ENCODE measurements around the gene ZNF644.
"Not testable (repeated sequence)": the region's sequence is repeated elsewhere in the genome, so short reads cannot be mapped to it uniquely, and the experiment has no call there.

The ZNF644 gene

DNA sequence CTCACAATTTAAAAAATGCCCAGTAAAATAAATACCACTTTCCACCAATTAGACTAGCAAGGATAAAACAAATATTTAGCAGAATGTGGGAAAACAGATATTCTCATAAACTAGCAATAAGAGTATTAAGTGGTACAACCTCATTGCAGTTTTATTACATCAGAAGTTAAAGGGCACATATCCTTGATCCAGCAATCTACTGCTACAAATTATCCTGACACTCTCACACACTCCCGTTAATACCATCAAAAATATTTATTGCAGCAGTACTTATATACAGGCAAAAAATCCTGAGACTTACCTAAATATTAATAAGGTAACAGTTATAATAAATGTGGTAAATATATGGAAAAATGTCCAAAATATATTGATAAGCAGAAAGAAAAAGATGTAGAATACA, 44.3 kb downstream of the ZNF644 start:
- DNase-seq, result no peak

DNA sequence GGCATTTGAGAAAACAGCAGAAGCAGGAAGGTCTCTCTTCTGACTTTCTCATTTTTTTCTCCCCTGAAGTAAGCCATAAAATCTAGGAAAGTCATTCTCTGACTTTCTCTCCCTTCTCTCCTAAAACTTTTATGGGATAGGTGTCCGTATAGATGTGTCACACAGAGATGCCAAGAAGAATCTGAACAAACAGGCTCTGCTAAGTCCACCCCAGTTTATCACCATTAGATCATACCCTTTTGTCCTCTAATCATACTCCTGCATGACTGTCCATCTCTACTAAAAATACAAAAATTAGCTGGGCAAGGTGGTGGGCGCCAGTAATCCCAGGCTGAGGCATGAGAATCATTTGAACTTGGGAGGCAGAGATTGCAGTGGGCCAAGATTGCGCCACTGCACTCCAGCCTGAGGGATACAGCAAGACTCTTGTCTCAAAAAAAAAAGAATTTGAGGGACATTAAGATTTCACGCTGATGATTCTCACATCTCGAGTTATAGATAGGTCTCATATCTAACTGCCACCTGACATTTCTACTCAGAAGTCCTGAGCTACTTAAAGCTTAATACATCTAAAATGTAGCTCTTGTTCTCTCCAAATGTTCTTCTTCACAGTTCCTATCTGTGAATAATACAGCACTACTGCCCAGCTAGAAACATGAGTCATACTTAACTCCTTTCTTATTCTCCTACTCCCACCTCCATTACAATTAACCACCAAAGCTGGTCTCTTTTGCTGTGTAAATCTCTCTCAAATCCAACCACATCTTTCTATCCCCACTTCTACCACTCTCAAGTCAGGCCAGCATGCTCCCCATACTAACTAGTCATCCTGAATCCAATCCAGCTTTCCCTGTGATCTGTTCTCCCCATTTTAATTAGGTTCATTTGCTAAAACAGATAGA, 47.7 kb downstream of the ZNF644 start:
- no peak for DNase-seq

DNA sequence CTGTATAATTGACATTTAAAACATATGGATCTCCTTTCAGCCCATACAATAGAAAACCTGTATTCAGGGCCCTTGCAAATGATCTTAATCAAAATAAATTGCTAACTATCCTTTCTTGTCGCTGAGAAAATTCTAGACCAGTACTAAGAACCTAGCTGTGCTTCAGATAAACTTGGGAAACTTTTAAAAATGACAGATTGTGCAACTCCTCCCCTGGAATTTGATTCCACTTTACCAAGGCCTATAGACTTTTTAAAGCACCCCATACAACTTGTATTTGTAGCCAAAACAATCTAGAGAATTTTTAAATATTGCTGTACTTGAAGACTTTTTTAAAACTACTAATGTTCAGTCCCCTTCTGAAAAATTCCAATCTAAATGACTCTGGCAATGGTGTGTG, 51.6 kb downstream of the ZNF644 start:
- DNase-seq, result no peak

DNA sequence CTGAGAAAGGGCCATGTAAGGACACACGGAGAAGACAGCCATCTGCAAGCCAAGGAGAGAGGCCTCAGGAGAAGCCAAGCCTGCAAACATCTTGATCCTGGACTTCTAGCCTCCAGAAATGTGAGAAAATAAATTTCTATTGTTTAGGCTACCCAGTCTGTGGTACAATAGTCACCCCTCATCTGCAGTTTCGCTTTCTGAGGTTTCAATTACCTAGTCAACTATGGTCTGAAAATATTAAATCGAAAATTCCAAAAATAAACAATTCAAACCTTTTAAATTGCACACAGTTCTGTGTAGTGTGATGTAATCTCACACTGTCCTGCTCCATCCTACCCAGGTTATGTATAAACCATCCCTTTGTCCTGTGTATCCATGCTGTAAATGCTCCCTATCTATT, 52.6 kb downstream of the ZNF644 start:
- no peak for DNase-seq

DNA sequence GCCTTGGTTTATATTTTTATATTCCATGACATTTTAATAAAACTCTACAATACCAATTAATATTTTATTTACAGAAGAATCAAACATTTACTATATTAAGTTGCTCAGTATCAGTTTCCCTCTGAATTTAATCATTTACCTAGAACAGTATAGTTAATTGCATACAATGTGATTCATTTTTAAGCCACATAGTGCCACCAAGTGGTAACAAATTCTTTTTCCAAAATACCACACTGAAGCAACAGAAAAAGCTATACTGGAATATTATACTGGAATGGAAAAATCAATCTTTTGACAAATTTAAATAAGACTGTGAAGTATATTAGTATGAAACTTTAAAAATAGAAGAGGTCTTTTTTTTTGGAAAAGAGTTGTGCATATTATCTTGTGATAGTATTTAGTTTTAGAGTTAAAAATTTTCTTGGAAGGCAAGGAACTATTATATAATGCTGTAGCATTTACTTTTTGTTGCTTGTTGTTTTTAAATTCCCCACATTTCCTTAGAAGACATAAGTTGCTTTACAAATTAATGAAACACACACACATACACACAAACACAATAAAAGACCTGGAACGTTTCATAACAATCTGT, 57.3 kb downstream of the ZNF644 start:
- DNase-seq, result no peak

DNA sequence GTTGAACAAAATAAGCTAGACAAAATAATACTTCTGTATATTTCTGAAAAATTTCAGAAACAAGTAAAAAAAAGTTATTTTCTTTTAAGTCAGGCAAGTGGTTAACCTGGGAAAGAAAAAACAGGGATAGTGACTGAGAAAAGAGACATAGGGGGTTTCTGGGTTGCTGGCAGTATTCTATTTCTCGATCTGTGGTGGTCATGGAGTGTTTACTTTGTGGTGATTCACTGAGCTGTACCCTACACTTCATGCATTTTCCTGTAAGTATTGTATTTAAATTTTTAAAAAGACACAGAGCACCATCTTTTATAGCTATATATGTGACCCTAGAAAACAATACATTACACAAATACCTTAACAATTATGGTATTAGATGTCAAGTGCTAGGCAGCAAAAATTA, 58.2 kb downstream of the ZNF644 start:
- no peak for DNase-seq

DNA sequence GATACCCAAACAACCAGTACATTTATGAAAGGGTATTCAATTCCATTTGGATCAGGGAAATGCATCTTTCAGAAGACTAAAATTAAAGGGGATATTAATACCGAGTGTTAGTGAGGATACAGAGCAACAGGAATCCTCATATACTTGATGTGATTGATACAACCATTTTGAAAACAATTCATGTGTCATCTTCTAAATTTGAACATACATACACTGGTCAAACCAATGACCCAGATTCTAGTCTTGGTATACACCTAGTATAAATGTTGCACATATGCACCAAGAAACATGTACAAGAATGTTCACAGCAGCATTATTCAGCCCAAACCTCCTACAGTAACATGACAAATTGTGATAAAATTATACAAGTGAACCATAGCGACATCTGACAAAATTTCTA, 58.6 kb downstream of the ZNF644 start:
- DNase-seq, result no peak

DNA sequence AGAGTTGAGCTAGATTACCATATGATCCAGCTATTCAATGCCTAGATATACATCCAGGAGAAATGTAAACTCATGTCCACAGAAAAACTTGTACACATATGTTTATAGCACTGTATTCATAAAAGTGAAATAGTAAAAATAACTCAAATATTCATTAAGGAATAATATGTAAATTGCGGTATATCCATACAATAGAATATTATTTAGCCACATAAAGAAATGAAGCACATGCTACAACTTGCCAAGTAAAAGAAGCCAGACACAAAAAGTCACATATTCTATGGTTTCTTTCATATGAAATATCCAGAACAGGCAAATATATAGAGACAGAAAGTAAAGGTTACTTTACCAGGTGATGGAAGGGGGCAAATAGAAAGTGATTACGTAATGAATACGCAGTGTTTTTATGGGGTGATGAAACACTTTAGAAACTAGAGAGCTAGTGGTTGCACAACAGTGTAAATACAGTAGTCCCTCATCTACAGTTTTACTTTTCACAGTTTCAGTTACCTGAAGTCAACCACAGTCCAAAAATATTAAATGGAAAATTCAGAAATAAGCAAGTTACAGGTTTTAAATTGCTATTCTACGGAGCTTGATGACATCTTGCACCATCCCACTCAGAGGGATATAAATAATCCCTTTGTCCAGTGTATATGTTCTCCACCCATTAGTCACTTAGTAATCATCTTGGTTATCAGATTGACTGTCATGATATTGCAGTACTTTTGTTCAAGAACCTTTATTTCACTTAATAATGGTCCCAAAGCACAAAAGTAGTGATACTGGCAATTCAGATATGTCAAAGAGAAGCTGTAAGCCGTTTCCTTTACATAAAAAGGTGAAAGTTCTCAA, 62.3 kb downstream of the ZNF644 start:
- no peak for DNase-seq

DNA sequence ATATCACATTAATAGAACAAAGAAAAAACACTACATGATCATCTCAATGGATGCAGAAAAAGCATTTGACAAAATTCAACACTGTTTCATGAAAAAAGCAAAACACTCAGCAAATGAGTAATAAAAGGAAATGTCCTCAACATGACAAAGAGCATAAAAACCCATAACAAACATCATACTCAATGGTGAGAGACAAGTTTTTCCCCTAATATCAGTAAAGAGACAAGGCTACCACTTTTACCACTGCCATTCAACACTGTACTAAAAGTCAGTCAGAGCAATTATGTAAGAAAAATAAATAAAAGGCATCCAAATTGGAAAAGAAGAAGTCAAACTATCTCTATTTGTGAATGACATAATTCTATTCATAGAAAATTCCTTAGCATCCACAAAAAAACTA, 64.3 kb downstream of the ZNF644 start:
- DNase-seq, result no peak

DNA sequence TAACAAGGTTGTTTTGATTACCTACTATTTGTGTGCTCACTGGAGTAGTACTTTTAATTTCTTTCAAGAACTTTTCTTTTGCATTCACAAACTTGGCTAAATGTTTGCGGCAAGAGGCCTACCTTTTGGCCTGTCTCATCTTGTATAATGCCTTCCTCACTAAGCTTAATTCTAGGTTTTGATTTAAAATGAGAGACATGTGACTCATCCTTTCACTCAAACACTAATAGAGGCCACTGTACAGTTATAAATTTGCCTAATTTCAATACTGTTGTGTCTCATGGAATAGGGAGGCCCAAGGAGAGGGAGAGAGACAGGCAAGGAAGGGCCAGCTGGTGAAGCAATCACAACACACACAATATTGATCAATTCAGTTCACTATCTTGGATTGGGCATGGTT, 66.1 kb downstream of the ZNF644 start:
- DNase-seq, result no peak

DNA sequence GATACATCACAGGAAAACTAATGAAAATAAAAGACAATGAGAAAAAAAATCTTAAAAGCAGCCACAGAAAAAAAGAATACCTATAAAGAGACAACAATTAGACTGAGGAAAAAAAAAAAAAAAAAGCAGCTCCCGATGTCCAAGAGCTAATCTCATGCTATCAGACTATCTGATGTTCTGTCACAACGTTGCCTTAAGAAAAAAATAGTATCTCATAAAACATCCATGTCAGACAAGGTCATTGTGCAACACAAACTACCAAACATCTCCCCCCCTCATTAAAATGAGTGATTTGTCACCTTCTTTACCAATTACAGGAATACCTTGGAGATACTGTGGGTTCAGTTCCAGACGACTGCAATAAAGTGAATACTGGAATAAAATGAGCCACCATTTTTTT, 68.9 kb downstream of the ZNF644 start:
- no peak for DNase-seq

DNA sequence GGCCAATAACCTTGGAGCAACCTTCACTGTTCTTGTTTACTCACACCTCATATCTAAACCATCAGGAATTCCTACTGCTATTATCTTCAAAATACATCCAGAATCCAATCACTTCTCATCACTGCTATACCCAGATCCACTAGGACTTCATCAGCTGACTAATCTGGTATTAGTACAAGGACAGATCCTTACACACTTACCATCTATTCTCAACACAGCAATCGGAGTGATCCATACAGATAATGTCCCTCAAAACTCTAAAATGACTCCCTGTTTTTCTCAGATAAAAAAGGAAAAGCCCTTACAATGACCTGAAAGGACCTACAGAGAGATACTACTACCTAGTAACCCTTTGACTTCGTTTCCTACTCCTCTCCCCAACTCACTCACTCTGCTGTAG, 70.8 kb downstream of the ZNF644 start:
- DNase-seq, result no peak

DNA sequence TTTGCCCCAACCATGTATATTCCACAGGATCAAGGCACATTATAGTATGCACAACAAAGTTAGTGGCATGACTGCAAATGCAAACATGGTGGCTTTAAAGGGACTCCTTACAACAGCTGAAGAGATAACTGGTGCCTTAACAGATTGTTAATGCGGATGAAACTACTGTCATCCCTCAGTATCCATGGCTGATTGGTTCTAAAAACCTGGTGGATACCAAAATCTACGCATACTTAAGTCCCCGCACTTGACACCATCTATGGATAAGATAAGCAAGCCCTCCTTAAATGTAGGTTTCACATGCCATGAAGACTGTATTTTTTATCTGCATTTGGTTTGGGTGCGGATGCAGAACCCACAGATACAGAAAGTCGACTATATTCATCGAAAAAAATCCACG, 73.5 kb downstream of the ZNF644 start:
- no peak for DNase-seq

DNA sequence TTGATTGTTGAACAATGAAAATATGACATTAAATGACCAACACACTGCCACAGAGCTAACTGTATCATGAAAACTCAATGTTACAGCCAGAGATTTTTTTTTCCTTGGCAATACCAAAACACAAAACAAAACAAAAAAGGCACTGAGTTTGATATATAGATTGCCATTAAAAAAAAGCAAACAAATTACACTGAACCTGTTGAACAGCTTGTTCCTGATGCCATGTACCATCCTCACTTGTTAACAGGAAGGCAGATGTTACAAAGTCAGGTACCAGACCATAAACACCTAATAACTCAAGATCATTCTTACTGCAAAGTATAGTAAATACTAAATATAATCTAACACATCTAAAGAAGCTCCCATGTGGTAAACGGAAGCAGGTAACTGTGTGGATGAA, 75.2 kb downstream of the ZNF644 start:
- DNase-seq, result no peak

DNA sequence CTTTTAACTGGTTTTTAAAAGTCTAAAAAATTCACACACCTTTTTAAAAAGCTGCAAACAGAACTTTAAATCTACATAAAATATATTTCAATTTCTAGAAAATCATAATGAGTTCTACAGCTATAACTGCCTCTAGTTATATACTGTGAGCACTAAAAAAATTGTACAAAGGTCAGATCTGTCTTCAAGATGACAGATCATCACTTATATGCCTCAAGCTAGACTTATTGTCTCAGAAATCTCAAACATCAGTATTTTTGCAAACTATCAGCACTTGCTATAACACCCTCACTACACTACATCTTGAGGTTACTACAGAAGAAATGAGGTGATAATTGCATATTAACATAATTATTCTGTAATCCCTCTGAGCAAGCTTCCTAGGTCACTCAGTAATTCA, 76.5 kb downstream of the ZNF644 start:
- no peak for DNase-seq

DNA sequence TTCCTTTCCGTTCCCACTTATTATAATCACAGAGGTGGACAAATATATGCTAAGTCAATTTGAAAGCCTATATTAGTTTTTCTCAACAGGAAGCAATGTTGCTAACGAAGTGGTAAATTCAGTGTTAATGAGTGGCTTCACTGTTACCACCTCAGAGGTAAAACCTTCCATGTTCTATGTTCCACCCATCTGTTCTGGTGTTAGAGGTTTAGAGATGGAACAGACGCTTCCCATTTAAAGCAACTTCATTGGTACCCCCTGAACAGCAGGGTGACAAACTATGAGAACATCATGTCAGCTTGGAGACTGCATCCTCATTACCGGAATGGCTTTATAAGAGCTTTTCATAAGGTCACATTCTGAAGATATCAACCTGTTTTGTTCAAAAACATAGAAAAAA, 77.9 kb downstream of the ZNF644 start:
- no peak for DNase-seq

DNA sequence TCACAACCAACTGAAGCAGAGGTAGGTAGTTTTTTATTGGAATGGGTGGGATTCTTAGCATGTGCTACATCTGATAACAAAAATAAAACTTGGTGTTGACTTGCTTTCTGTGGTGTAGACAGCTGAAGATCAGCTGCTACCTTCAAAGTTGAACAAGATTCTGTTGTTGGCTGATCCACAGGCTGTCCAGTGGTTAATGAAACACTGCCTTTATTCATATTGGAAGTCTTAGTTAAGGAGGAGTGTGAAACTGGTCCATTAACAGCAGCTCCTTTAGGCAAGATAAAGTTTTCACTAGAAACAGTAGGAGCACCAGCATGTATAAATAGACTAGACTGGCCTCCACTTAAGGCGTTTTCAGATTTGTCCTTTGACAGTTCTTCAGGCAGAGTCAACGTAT, 81.1 kb downstream of the ZNF644 start:
- no peak for DNase-seq

DNA sequence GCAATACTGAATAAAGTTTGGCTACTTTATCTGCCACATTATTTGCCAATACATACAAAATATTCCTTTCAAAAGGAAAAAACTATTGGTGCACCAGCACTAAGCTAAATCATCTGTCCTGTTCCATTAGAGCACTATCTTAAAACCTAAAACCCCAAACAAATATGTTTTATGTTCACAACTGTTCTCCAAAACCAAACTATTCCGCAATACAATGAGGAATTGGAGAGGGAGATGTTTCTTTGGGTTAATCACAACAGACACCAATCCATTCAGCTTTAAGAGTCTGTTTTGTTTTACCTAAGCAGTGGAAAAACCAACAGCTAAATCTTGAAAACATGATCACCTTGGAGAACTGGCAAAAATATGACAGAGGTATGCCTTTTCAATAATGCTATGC, 85.1 kb downstream of the ZNF644 start:
- no peak for DNase-seq

DNA sequence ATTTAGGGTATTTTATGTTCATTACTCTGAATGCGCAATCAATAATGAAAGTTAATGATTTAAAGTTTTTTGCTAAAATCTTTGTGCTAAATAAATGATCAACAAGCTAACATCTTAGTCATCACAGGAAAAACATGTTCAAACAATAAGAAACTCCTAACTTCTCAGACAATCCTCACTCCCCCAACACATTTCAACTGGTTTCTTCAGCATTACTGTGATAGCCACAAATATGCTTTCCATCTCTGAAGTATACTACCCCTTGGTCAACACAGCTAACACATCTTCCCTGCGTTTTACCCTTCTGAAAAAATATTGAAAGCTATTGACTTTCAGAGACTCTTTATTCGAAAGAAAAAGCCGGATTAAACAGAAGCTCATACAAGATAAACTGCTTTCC, 85.8 kb downstream of the ZNF644 start:
- DNase-seq, result no peak

DNA sequence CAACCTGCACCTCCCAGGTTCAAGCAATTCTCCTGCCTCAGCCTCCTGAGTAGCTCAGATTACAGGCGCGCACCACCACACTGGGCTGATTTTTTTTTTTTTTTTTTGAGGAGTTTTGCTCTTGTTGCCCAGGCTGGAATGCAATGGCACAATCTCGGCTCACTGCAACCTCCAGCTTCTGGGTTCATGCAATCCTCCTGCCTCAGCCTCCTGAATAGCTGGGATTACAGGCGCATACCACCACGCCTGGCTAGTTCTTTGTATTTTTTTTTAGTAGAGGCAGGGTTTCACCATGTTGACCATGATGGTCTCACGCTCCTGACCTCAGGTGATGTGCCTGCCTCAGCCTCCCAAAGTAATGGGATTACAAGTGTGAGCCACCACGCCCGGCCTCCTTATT, 93.6 kb downstream of the ZNF644 start:
- DNase-seq, result not testable (repeated sequence)

DNA sequence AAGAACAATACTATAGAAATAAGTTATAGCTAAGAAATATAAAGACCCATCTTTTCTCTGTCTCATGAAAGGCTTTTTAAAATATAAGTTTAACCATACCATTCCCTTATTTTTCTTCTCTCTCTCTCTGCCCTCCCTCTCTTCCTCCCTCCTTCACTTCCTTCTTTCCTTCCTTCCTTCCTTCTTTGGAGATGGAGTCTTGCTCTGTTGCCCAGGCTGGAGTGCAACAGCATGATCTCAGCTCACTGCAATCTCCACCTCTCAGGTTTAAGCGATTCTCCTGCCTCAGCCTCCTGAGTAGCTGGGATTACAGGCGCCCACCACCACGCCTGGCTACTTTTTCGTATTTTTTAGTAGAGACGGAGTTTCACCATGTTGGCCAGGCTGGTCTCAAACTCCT, 94.2 kb downstream of the ZNF644 start:
- not testable (repeated sequence) for DNase-seq

DNA sequence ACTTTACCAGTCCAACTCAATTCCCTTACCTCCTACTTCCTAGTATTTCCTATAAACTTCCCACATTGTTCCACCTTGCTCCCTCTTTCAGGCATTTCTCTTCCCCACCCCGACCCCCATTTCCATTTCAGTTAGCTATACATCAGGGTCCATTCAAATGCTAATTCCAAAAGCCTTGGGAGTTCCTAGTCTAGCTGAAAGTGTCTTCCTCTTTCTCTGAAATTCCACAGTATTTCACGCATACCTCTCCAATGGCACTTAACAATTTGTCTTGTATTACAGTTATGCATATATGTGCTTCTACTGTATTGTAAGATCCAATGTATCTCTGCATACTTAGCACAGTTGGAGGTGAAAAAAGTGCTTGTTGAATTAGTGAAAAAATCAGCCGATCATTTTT, 94.9 kb downstream of the ZNF644 start:
- no peak for DNase-seq

DNA sequence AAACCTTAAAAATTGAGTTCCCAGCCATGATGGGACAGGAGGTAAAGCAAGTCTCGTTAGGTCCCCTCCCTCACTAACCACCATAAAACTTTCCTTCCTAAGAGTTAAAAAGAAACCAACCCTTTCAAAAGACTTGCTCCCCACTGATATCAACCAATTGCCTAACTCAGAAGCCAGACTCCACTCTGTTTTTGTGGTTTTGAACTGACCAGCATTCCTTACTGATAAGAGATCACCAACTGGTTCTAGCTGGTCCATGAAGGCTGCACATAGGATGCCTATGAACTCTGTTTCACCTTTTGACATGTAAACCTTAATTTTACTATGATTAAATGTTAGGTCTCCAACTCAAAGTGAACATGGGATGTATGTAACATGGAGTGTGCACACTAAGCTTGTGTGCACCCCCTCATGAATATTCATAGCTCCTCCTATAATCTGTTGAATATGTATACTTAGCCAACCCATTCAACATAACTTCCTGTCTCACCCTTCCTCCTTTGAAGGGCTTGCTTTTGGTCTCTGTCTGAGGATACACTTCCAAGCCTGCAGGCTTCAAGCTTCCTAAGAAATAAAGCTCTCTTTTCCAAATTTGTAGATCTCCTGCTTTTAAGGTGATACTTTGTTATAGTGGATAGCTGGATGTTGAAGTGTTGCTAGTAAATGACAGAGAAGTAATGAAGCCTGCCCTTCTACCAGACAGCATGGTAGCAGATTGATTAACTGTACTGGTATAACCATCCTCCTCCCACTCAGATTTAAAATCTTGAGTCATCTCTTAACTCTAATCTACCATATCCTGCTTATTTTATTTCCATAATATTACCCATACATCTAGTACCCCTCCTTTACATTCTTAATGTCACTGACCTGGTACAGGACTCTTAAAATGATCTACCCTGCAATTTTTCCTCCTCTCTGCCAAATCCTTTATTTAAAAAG, 95.6 kb downstream of the ZNF644 start:
- DNase-seq, result no peak
